WTC11 (cell line): ENCODE data around the gene CHST14. TPM values are rescaled to one million over a fixed set of nuclear protein-coding genes. Genes with fewer than 3 reads are reported as not detected.

Source experiments
- ATAC-seq: fragments of 200-7000 bp; cut with Tn5 transposase; 2 replicates; pipeline ENCODE4 v1.10.0; 2021; ENCODE audit warnings: mild to moderate bottlenecking, moderate library complexity
- CTCF ChIA-PET: fragments of 300-600 bp; sonication (Branson Sonifier 250); formaldehyde crosslinking; loops from one replicate; lab custom pipeline; 2021; ENCODE audit warnings: antibody characterized with exemption; lab: Charles Lee
- POLR2A ChIA-PET: fragments of 350-600 bp; sonication (Branson Sonifier 250); formaldehyde crosslinking; loops from one replicate; lab custom pipeline; 2021; ENCODE audit warnings: antibody characterized with exemption; lab: Charles Lee
- DNase-seq: peaks from one replicate; pipeline ENCODE4 v3.0.0; 2021; ENCODE audit warnings: low spot score
- H3K27ac Mint-ChIP-seq: 2 replicates; pipeline ENCODE4 v1.8.0; 2021; ENCODE audit warnings: mixed read lengths
- H3K27me3 Mint-ChIP-seq: 2 replicates; pipeline ENCODE4 v1.8.0; 2021; ENCODE audit warnings: low read depth, mild to moderate bottlenecking, moderate library complexity, mixed read lengths
- H3K36me3 Mint-ChIP-seq: 2 replicates; pipeline ENCODE4 v1.8.0; 2021; ENCODE audit warnings: mixed read lengths
- H3K4me1 Mint-ChIP-seq: 2 replicates; pipeline ENCODE4 v1.8.0; 2022; ENCODE audit warnings: mixed read lengths
- H3K4me3 Mint-ChIP-seq: 2 replicates; pipeline ENCODE4 v1.8.0; 2021; ENCODE audit warnings: mild to moderate bottlenecking, moderate library complexity, mixed read lengths
- H3K9me3 Mint-ChIP-seq: 2 replicates; pipeline ENCODE4 v1.8.0; 2021; ENCODE audit warnings: mixed read lengths
- AFF4 ChIP-seq: sonication (generic); formaldehyde crosslinking; IDR thresholded peaks from 2 replicates; pipeline ENCODE4 v1.8.1; 2023; ENCODE audit warnings: mild to moderate bottlenecking, missing genetic modification reagents, borderline replicate concordance
- ATF6 ChIP-seq: sonication (generic); formaldehyde crosslinking; IDR thresholded peaks from 2 replicates; pipeline ENCODE4 v1.8.1; 2023; ENCODE audit warnings: mild to moderate bottlenecking, missing genetic modification reagents
- CTCF ChIP-seq: fragments of 200-600 bp; IDR thresholded peaks from 2 replicates; pipeline ENCODE4 v1.8.0; 2022; ENCODE audit warnings: antibody characterized with exemption
- E2F1 ChIP-seq: sonication (generic); formaldehyde crosslinking; IDR thresholded peaks from 2 replicates; pipeline ENCODE4 v1.8.0; 2022; ENCODE audit warnings: mild to moderate bottlenecking, missing genetic modification reagents
- E2F4 ChIP-seq: sonication (generic); formaldehyde crosslinking; IDR thresholded peaks from 2 replicates; pipeline ENCODE4 v1.8.1; 2022; ENCODE audit warnings: low read depth, mild to moderate bottlenecking, moderate library complexity, missing genetic modification reagents, borderline replicate concordance
- EMX1 ChIP-seq: fragments of 250-450 bp; sonication (Bioruptor Pico); IDR thresholded peaks from 2 replicates; pipeline ENCODE4 v1.8.0; 2021; ENCODE audit warnings: mild to moderate bottlenecking
- ERG ChIP-seq: fragments of 250-450 bp; sonication (Bioruptor Pico); IDR thresholded peaks from 2 replicates; pipeline ENCODE4 v1.8.0; 2021; ENCODE audit warnings: mild to moderate bottlenecking
- FOXP1 ChIP-seq: sonication (generic); formaldehyde crosslinking; IDR thresholded peaks from 2 replicates; pipeline ENCODE4 v1.8.0; 2022; ENCODE audit warnings: missing genetic modification reagents, mild to moderate bottlenecking, moderate library complexity, borderline replicate concordance
- MAX ChIP-seq: sonication (generic); formaldehyde crosslinking; IDR thresholded peaks from 2 replicates; pipeline ENCODE4 v1.8.0; 2022; ENCODE audit warnings: mild to moderate bottlenecking, missing genetic modification reagents
- MYBL2 ChIP-seq: sonication (generic); formaldehyde crosslinking; IDR thresholded peaks from 2 replicates; pipeline ENCODE4 v1.8.1; 2023; ENCODE audit warnings: mild to moderate bottlenecking, moderate library complexity, missing genetic modification reagents
- NFATC4 ChIP-seq: fragments of 250-450 bp; sonication (Bioruptor Pico); IDR thresholded peaks from 2 replicates; pipeline ENCODE4 v1.9.0; 2021; ENCODE audit warnings: mild to moderate bottlenecking
- NR1H2 ChIP-seq: sonication (generic); formaldehyde crosslinking; IDR thresholded peaks from 2 replicates; pipeline ENCODE4 v1.9.0; 2021; ENCODE audit warnings: mild to moderate bottlenecking, moderate library complexity, missing genetic modification reagents
- TCF7 ChIP-seq: sonication (generic); formaldehyde crosslinking; IDR thresholded peaks from 2 replicates; pipeline ENCODE4 v1.8.0; 2022; ENCODE audit warnings: mild to moderate bottlenecking, low read depth, missing genetic modification reagents, moderate library complexity
- TEAD4 ChIP-seq: sonication (generic); formaldehyde crosslinking; IDR thresholded peaks from 2 replicates; pipeline ENCODE4 v1.8.0; 2022; ENCODE audit warnings: mild to moderate bottlenecking, missing genetic modification reagents
- ZMAT4 ChIP-seq: fragments of 250-450 bp; sonication (Bioruptor Pico); IDR thresholded peaks from 2 replicates; pipeline ENCODE4 v1.9.0; 2021; ENCODE audit warnings: mild to moderate bottlenecking
- ZSCAN18 ChIP-seq: fragments of 250-450 bp; sonication (Bioruptor Pico); IDR thresholded peaks from 2 replicates; pipeline ENCODE4 v2.1.2; 2022; ENCODE audit warnings: mild to moderate bottlenecking, moderate library complexity
- total RNA-seq: library from RNA; stranded (reverse); gene quantifications from 3 replicates; pipeline ENCODE4 v1.2.3, GENCODE V29; 2021

Gene CHST14
- total RNA-seq, 1 experiment from 2014 or later, result 21.3 TPM

- peak; percentile 76; the same call in 1 of the 2 replicates for TF ChIP-seq TCF7 (CRISPR knock-in tag)
- TF ChIP-seq FOXP1 (CRISPR knock-in tag), result peak; percentile 66; the same call in 1 of the 2 replicates
- TF ChIP-seq, all 79 proteins: peak for 15
Measured at GRCh38 chr15:40471105-40471807, 472 bp downstream of the CHST14 start (continued).

- peak; percentile 58 for ATAC-seq
- Mint-ChIP-seq H3K36me3 (peaks cover 9% of the 10 kb centered on the region), H3K27me3 (0 out of 2 replicates have a peak, but pooled peaks cover 6% of the 10 kb centered on the region), H3K4me1 (peaks cover 31% of the 10 kb centered on the region), H3K9me3 (no peaks in the 10 kb centered on the region), H3K27ac (peak overlapping the region; percentile 74), H3K4me3 (peak overlapping the region; percentile 83)
- ChIA-PET CTCF (no interaction called here), POLR2A (no interaction called here)
- TF ChIP-seq ZMAT4 (no peak), MYBL2 (0 out of 2 replicates have a peak, but pooled peaks have one; percentile 2)
- DNase-seq, result peak; percentile 57
Measured at GRCh38 chr15:40471808-40472150, 995 bp downstream of the CHST14 start.

- Mint-ChIP-seq H3K36me3 (peaks cover 6% of the 10 kb centered on the region; the same call in 1 of the 2 replicates), H3K27ac (no peak overlapping the region), H3K4me1 (peaks cover 33% of the 10 kb centered on the region), H3K27me3 (0 out of 2 replicates have a peak, but pooled peaks cover 6% of the 10 kb centered on the region), H3K4me3 (peak overlapping the region; percentile 83), H3K9me3 (no peaks in the 10 kb centered on the region)
- DNase-seq (no peak), ATAC-seq (no peak)
- ChIA-PET CTCF (no interaction called here), POLR2A (interaction anchor here (0.6 kb wide), 1 partner anchor 29 kb away, joined by 4 read pairs; no protein-coding TSS in a partner anchor)
- TF ChIP-seq ZSCAN18 (CRISPR knock-in tag) (no peak), NFATC4 (no peak), TEAD4 (no peak), ATF6 (no peak), E2F4 (no peak), EMX1 (no peak), E2F1 (CRISPR knock-in tag) (no peak), MYBL2 (no peak), ERG (no peak), CTCF (no peak), MAX (no peak), NR1H2 (no peak), AFF4 (CRISPR knock-in tag) (no peak)
Measured at GRCh38 chr15:40472171-40472727, 1.5 kb downstream of the CHST14 start.
